Stimulated activated CD4-positive, alpha-beta T cell treated with anti-CD3 and anti-CD28 coated beads, Interleukin-4, amount 100 ng/mL, for 1 hour (primary cell): ENCODE data around the gene WBP1.
A peak's percentile ranks its signal among the peaks of the same experiment; 100 is the strongest.

Experiments
- DNase-seq: peaks from one replicate; pipeline ENCODE4 v3.0.0-alpha.2; 2020

WBP1 gene

GRCh38 chr2:74505448-74506246 is 47.4 kb downstream of the WBP1 start:
- no peak for DNase-seq

DNA sequence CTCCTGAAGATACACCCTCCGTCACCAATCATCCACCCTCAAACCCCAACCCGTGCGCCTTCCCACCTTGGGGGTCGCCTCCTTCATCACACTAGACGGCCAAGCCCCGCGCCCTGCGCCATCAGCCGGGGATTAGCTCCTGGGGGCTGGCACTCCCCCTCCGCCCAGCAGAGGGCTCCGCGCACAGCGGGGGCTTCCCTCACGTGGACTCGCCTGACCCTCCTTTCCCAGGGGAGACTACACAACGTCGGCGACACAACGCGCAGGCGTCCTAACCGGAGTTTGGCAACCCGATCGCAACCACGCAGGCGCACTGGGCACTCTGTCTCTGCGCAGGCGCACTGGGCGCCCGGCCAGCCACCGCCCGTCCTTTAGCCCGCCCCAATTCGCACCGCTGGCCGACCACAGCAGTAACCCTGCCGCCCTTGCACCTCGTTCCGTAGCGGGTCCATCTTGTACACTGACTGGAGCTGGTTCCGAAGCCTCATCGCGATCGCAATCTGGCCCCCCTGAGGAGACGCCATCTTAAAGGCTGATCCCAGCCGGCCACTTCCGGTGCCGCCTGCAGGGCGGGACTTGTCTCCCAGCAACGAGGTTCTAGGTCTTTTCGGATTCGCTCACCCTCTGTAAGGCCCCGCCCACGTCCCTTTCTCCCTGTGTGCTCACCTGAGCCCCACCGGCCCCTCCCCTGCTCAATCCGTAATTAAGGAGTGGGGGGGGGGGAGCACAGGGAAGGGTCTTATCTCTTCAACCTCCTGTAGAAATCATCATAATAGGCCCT is 49.1 kb downstream of the WBP1 start, which contains the start of gene PCGF1:
PCGF1 (minus strand) TSS at position 551 of the 781 bp plus-strand sequence; CDS start at position 524, 27 bp downstream.
- DNase-seq: peak; percentile 99

- no peak for DNase-seq
Observed at GRCh38 chr2:74507926-74508520, 49.8 kb downstream of the WBP1 start.

- no peak for DNase-seq
Observed at GRCh38 chr2:74510272-74510671, 52.0 kb downstream of the WBP1 start.
